HG03354 (cell line): Measurements from ENCODE around the gene AOAH.
A peak's percentile ranks its signal among the peaks of the same experiment; 100 is the strongest.
"Not testable (repeated sequence)": the region's sequence is repeated elsewhere in the genome, so short reads cannot be mapped to it uniquely, and the experiment has no call there.

Source experiments
- ATAC-seq: cut with Tn5 transposase; IDR thresholded peaks from one replicate; pipeline ENCODE4 v1.9.1; 2021; ENCODE audit warnings: mild to moderate bottlenecking; ENCODE audit not compliant: unreplicated experiment, poor library complexity, severe bottlenecking

Gene AOAH

DNA sequence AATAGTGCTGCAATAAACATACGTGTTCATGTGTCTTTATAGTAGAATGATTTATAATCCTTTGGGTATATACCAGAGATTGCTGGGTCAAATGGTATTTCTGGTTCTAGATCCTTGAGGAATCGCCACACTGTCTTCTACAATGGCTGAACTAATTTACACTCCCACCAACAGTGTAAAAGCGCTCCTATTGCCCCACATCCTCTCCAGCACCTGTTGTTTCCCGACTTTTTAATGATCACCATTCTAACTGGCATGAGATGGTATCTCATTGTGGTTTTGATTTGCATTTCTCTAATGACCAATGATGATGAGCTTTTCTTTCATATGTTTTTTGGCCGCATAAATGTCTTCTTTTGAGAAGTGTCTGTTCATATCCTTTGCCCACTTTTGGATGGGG, 235.6 kb downstream of the AOAH start:
- ATAC-seq = not testable (repeated sequence)

DNA sequence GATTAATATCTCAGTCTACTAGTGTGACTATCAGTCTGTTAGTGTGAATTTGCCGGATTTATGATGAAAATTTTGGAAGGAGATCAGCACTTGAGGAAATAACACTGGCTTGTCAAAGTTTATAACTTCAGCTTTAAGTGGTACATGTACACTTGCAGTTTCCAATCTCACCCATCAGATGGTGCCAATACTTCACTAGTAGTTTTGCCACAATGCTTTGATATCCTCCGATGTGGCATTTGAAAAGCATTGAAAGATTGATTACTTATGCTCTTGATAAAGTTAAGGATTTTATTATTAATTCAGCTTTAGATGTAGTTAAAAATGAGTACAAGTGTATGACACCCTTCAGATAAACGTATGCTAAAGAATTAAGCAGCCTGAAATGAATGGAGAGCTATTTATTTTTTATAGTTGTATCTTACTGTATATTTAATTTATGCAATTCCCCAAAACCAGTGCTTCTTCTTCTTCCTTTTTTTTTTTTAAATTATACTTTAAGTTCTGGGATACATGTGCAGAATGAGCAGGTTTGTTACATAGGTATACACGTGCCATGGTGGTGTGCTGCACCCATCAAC, 236.4 kb downstream of the AOAH start:
- ATAC-seq = no peak

DNA sequence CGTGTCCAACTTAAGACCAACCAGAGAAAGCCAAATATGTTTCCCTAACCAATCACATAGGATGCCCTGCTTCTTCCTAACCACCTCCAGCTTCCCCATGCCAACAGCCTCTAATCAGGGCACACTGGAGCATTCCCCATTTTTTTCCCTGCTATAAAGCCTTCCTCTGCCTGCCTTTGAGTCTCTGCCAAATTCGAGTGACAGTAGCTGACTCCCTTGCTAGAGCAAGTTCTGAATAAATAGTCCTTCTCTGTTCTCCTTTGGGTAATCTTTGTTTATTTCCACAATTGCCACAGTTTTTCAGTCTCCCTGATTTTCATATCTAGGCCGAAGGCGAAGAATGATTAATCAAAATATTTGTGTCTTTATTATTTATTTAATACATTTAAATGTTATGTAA, 238.0 kb downstream of the AOAH start:
- ATAC-seq = no peak

DNA sequence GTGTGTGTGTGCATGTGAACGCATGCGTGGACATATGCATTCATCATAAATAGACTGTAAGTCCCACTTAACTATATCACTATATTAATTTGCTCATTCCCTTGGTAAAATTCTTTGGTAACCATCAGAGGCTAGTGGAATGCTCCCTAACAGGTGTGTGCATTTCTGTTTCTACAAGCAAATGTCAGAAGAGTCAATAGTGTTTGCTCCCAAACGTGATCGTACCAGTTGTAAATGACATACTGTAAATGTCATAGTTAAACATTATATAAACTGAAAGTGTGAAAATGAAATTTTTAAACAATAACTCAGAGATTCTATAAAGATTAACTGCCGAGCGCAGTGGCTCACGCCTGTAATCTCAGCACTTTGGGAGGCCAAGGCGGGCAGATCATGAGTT, 240.0 kb downstream of the AOAH start:
- ATAC-seq = no peak

DNA sequence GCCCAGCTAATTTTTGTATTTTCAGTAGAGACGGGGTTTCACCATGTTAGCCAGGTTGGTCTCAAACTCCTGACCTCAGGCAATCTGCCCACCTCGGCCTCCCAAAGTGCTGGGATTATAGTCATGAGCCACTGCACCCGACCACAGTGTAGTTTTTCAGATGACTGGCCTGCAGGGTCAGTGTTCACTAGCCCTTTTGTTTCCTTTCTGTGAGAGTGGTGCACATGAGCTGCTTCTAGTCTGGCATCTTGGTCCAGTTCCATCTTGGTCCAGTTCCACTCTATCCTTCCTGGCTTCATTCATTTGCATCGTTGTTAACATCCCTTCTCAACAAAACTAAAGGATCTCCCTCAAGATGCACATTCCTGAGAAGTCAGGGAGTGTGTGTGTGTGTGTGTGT, 240.4 kb downstream of the AOAH start:
- ATAC-seq = not testable (repeated sequence)

DNA sequence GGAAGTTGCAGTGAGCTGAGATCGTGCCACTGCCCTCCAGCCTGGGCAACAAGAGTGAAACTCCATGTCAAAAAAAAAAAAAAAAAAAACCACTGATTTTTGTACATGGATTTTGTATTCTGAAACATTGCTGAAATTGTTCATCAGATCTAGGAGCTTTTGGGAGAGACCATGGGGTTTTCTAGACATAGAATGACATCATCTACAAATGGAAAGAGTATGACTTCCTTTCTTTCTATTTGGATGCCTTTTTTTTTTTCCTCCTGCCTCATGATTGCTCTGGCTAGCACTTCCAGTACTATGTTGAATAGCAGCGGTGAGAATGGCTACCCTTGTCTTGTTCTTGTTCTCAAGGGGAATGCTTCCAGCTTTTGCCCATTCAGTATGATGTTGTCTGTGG, 245.5 kb downstream of the AOAH start:
- no peak for ATAC-seq

DNA sequence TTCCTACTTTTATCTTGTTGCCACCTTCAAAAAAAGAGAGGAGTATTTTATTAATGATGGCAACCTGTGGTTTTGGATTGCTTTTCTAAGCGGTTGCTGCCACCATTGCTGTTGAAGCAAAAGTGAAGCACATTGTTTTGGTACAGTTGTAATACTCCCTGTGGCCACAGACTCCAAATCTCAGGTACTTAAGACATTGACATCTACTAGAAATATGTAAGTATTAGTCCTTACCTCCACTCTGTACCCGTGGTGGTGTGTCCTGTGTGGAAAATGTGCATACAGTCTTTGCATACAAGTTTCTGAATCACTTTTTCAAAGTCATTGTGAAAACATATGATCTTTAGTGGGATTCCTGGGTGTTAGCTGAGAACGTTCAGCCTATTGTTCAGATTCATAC, 248.9 kb downstream of the AOAH start:
- ATAC-seq = peak; percentile 55

DNA sequence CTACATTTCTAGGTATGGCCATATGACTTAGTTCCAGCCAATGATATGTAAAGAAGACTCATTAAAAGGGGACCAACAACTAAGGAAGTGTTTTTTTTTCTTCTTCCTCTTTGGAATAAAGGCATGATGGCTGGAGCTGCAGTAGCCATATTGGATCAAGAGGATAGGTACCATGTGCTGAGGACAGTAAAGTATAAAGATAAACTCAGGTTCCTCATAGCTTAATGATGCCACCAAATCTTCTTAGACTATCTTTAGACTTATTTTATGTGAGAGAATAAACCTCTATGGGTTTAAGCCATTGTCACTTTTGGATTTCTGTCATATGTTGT, 249.3 kb downstream of the AOAH start:
- ATAC-seq = no peak

DNA sequence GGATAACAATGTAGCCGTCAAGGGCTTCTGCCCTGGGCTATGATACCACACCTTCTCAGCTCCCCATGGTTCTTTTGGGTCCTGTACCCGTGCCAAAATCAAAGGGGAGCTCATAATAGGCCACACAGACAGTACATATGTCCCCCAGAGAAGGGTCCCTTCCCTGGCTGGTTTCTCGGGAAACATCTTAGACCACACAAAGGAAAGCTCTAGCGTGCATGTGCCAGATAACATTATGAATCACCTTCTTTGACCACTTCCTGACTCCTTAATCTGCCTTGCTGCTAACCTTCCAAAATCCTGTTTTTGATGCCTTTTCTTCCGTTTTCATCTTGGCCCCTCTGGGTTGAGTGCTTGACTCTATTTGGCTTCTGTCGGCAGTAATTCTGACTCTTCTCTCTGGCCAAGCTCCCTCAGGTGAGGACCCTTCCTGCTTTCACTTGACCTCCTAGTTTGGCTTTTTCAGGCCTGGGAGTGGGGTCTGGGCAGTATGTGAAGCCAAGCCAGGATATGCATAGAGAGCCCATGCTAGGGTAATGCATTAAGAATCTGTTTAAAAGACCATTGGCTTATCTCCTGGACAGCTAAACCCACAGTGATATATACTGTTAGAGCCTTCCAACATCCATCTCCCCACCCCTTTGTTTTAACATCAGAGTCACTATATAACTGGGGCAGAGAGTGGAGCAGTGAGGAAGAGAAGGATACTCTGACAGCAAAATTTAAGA, 249.8 kb downstream of the AOAH start:
- ATAC-seq = no peak

DNA sequence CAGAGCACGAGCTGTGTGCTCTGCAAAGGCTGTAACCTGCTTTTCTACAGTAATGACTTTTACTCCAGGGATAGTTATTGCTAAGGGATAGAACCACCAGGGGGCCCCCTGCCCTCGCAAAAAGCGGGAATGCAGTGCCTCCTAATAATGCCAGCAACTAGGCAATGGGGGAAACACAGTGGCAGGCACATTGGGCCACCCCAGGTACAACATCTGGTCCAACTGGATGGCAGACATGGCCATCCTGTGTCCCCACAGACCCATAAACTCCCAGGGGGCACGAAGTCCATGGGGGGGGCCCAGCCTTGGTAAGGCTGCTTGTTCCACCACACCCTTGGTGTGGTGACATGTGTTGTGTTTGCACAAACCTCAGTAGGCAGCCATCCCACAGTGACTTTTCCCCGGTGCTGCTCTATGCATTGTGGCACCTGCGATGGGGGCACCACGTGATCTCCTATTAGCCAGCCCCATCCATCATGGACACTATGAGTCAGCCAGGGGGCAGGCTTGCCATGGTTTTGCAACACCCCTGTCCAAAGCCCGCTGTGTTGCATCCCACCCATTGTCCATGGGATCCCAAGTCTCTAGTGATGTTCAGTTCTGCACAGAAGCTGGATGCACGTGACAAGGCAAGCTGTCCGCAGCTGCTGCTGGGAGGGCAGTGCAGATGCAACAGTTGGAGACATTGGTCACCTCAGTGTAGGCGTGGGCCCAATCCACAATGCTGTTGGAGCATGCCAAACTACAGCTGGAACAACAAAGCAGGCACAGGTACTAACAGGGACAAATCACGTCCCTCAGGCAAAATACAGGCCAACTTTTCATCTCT, 250.6 kb downstream of the AOAH start:
- no peak for ATAC-seq

DNA sequence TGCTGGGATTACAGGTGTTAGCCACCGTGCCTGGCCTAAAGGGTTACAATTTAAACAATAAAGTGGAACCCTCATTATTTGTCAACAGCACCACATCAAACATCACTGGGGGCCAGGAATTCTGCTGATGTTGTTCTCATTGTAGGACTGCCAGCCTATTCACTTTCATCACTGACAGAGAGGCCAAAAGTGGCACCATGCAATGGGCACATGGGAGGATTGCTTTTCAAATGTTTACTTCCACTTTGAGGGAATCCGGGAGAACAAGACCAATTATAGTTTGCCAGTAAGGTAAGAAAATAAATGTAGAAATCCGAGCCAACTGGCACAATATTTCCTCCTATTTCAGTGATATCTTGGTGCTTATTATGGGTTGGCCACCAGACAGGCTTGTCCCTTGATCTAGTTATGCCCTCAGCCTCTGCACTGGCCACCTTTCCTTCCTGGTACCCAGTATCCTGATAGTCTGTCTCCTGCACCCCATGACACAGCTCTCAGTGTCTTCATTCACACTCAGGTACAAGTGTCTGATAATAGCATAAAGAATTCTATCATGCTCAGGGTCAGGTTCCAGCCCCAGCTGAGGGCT, 252.1 kb downstream of the AOAH start:
- no peak for ATAC-seq

DNA sequence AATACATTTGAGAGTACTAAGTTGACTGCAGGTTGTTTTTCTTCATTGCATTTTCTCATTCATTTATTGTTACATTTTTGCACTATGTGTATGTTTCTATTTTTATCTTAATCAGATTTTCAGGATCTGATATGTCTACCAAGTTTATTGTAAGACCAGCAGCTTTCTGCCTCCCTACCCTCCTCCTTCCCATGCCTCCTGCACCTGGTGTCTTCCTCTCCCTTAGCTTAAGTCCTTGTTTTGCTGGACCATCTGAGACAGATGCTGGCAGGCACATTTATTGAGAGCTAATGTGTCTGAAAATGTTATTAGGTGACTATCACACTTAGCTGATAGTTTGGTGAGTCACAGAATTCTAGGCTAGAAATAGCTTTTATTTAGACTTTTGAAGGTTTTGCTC, 255.1 kb downstream of the AOAH start:
- no peak for ATAC-seq

DNA sequence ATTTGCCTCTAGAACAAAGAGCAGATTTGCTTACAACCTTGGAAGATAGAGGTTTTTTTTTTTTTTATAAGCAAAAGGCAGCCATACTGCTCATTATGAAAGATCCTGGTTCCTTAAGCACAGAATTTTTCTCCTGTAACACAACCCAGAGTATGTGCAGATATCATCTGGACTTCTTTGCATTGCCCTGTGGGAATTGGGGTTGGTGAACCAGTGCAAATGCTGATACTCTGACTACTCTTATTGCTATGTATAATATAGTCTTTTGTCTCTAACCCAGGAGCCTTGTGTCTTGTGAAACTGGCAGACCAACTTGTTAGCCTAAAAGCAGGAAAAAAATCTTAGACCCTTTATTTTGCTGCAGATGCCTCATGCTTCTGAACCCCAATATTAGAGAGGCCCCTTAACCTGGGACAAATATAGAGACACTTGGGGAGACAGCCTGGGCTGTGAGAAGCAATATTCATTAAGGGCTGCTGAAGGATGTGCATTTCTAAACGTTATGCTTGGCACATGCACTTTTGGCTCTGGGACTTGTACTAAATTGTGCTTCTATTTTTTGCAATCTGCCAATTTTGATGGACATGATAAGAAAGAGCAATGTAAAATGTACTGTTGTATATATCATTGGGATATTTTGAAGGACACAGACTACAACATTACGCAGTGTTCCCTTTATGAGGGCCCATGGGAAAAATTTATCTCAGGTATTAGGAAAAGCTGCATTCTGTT, 255.8 kb downstream of the AOAH start:
- ATAC-seq = no peak

DNA sequence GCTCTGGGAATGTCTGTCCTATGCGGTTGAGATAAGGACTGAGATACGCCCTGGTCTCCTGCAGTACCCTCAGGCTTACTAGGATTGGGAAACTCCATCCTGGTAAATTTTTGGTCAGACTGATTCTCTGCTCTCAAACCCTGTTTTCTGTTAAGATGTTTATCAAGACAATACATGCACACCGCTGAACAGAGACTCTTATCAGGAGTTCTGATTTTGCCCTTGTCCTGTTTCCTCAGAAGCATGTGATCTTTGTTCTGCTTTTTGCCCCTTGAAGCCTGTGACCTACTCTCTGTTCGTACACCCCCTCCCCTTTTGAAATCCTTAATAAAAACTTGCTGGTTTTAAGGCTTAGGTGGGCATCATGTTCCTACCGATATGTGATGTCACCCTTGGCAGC, 258.3 kb downstream of the AOAH start:
- not testable (repeated sequence) for ATAC-seq

DNA sequence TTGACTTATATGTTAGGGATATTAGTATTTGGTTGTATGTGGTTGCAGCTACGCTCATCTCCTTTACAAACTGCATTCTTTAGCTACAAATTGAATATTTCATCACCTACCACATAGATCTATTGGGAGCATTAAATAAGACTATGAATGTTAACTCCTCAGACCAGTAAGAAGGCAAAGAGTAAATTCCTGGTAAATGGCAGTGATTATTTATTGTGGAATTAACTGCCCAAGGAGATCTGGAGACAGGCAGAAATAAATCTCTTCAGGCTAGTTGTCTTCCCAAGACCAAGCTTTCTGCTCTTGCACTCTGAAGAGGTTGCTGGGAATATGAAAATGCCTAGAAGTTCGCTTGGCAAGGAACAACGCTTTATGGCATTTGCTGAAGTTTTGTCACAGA, 260.0 kb downstream of the AOAH start:
- no peak for ATAC-seq
